ENCODE data around the gene SOCS1. TPM values are rescaled to one million over a fixed set of nuclear protein-coding genes. Genes with fewer than 3 reads are reported as not detected.
A peak's percentile ranks its signal among the peaks of the same experiment; 100 is the strongest.

The SOCS1 gene, protein sequence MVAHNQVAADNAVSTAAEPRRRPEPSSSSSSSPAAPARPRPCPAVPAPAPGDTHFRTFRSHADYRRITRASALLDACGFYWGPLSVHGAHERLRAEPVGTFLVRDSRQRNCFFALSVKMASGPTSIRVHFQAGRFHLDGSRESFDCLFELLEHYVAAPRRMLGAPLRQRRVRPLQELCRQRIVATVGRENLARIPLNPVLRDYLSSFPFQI
- total RNA-seq = 10 to 100 TPM; 11.8 to 21.4 TPM
- polyA plus RNA-seq (ENCODE audit: insufficient read length in 6 of 6) = 10 to 100 TPM; 12.1 to 27.4 (median 22.7) TPM
- long read RNA-seq, donor 1, transcript SOCS1-201 (2 exons, 1,225 nt) = major isoform, 23 of 34 reads
- long read RNA-seq, donor 1, transcript SOCS1-202 (1 exons, 1,784 nt) = minor isoform, 11 of 34 reads
- long read RNA-seq, donor 1, partial matches to known transcripts = 0 of 34 reads
- long read RNA-seq, donor 1, other reads (novel, unspliced or antisense) = 0 of 34 reads
- long read RNA-seq, donor 2, transcript SOCS1-202 (1 exons, 1,784 nt) = minor isoform, 24 of 58 reads
- long read RNA-seq, donor 2, transcript SOCS1-201 (2 exons, 1,225 nt) = major isoform, 34 of 58 reads
- long read RNA-seq, donor 2, partial matches to known transcripts = 0 of 58 reads
- long read RNA-seq, donor 2, other reads (novel, unspliced or antisense) = 0 of 58 reads
- long read RNA-seq, donor 3, transcript SOCS1-202 (1 exons, 1,784 nt) = minor isoform, 20 of 57 reads
- long read RNA-seq, donor 3, transcript SOCS1-201 (2 exons, 1,225 nt) = major isoform, 37 of 57 reads
- long read RNA-seq, donor 3, partial matches to known transcripts = 0 of 57 reads
- long read RNA-seq, donor 3, other reads (novel, unspliced or antisense) = 0 of 57 reads
- long read RNA-seq, donor 4, partial matches to known transcripts = 0 of 2 reads
- long read RNA-seq, donor 4, other reads (novel, unspliced or antisense) = 0 of 2 reads
- long read RNA-seq, donor 5, transcript SOCS1-201 (2 exons, 1,225 nt) = major isoform, 24 of 39 reads
- long read RNA-seq, donor 5, transcript SOCS1-202 (1 exons, 1,784 nt) = minor isoform, 15 of 39 reads
- long read RNA-seq, donor 5, partial matches to known transcripts = 0 of 39 reads
- long read RNA-seq, donor 5, other reads (novel, unspliced or antisense) = 0 of 39 reads
- long read RNA-seq, donor 6, transcript SOCS1-202 (1 exons, 1,784 nt) = minor isoform, 14 of 35 reads
- long read RNA-seq, donor 6, transcript SOCS1-201 (2 exons, 1,225 nt) = major isoform, 21 of 35 reads
- long read RNA-seq, donor 6, partial matches to known transcripts = 0 of 35 reads
- long read RNA-seq, donor 6, other reads (novel, unspliced or antisense) = 0 of 35 reads
- long read RNA-seq, donor 7, transcript SOCS1-201 (2 exons, 1,225 nt) = major isoform, 11 of 12 reads
- long read RNA-seq, donor 7, partial matches to known transcripts = 0 of 12 reads
- long read RNA-seq, donor 7, other reads (novel, unspliced or antisense) = 0 of 12 reads
- long read RNA-seq, donor 8, transcript SOCS1-201 (2 exons, 1,225 nt) = major isoform, 29 of 42 reads
- long read RNA-seq, donor 8, transcript SOCS1-202 (1 exons, 1,784 nt) = minor isoform, 13 of 42 reads
- long read RNA-seq, donor 8, partial matches to known transcripts = 0 of 42 reads
- long read RNA-seq, donor 8, other reads (novel, unspliced or antisense) = 0 of 42 reads
- long read RNA-seq, donor 9 = 0 reads
- long read RNA-seq, donor 10, transcript SOCS1-201 (2 exons, 1,225 nt) = major isoform, 11 of 11 reads
- long read RNA-seq, donor 10, partial matches to known transcripts = 0 of 11 reads
- long read RNA-seq, donor 10, other reads (novel, unspliced or antisense) = 0 of 11 reads
- long read RNA-seq, donor 11 = 0 reads
- long read RNA-seq, donor 12, transcript SOCS1-201 (2 exons, 1,225 nt) = major isoform, 21 of 23 reads
- long read RNA-seq, donor 12, partial matches to known transcripts = 0 of 23 reads
- long read RNA-seq, donor 12, other reads (novel, unspliced or antisense) = 0 of 23 reads

DNA sequence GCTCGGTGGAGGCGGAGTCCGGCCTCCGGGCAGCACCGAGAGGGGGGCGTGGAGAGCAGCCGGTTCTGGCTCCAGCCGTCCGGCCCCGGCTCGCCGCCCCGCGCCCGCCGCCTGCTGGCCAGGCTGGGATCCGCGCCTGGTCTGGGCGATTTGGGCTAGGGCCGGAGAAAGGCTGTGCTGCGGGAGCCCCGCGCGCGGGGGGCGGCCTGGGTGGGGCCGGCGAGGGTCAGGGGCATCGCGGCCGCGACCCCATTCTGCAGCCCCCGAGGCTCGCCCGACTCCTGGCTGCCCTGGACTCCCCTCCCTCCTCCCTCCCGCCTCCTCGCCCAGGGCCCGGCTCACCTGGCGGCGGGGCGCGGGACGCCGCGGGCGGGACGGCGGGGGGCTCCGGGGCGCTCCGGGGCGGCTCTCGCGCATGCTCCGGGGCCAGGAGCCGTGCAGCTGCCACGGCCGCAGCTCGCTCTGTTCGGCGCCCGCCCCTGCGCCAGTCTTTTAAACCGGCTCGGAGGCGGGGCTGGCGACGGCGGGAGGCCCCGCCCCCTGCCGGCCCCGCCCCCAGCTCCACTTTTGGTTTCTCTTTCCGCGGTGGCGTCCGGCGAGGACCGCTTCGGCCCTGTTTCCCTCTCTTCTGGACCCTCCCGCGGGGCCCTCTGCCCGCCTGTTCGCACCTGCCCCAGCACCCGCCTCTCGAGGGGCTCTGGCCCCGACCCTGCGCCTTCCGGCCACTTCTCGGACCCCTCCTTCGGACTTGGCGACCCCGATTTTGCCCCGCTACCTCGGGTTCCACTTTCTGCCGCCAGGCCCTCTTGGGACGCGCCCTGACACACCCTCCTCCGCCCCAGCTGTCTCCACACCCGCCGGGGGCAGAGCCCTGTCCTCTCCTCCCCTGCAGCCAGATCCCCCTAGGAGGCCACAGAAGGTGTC lies at the start of gene SOCS1:
Gene SOCS1, minus strand, starts transcription at position 468 of the 924 bp plus-strand sequence. CDS start 726 bp downstream, outside the sequence.
- intact Hi-C loops (cut with DNase I) = loop anchor here in 1 of 2 donors (2.0 to 10.0 kb wide), 2 partner anchors 141 to 285 kb away; no protein-coding TSS in a partner anchor
- H3K9me3 ChIP-seq = no peaks in the 10 kb centered on the region
- H3K4me3 ChIP-seq = peak within 1 kb of the TSS; percentile 74 to 92
- H3K27ac ChIP-seq = peak within 1 kb of the TSS; percentile 96
- peaks cover 25 to 57% of the 10 kb centered on the region in 2 donors for H3K4me1 ChIP-seq
- H3K27me3 ChIP-seq = peaks cover 0 to 7% of the 10 kb centered on the region in 2 donors
- DNase-seq (peak; percentile 89 to 97 (median 91)), ATAC-seq (peak; percentile 77)
- TF ChIP-seq, protein P1, sequence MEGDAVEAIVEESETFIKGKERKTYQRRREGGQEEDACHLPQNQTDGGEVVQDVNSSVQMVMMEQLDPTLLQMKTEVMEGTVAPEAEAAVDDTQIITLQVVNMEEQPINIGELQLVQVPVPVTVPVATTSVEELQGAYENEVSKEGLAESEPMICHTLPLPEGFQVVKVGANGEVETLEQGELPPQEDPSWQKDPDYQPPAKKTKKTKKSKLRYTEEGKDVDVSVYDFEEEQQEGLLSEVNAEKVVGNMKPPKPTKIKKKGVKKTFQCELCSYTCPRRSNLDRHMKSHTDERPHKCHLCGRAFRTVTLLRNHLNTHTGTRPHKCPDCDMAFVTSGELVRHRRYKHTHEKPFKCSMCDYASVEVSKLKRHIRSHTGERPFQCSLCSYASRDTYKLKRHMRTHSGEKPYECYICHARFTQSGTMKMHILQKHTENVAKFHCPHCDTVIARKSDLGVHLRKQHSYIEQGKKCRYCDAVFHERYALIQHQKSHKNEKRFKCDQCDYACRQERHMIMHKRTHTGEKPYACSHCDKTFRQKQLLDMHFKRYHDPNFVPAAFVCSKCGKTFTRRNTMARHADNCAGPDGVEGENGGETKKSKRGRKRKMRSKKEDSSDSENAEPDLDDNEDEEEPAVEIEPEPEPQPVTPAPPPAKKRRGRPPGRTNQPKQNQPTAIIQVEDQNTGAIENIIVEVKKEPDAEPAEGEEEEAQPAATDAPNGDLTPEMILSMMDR (IDR thresholded peaks at IDR 0.05) = peak; percentile 89 to 91
- peaks cover 0 to 31% of the 10 kb centered on the region in 2 donors for H3K36me3 ChIP-seq

DNA sequence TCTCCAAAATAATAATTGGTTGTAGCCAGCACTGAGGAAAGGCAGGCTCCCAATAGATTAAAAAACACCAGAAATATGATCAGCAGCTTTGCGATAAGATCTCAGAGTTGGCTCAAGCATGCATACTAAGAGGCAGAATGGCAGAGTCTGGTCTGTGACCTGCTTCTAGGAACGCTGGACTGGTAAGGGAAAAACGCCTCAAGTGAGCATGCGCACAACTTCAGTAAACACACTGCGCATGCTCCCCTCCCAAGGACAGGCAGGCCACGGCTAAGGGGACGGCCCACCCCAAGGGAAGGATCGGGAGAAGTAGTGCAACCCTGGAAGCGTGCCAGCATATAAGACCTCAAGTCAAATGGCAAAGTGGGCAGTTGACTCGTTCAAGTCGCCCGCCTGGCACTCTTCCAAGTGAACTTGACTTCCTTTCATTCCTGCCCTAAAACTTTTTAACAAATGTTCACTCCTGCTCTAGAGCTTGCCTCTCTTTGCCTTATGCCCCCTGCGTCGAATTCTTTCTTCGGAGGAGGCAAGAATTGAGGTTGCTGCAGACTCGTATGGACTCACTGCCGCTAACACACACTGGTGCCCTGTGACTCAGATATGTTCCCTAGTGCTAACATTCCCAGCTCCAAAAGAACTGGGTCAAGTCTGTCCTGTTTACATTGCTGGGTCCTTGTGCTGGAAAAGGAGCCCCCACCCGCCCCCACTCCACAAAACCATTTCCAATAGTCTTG lies 47.6 kb upstream of the SOCS1 start:
- TF ChIP-seq, protein P1 (IDR thresholded peaks at IDR 0.05) = no peak
- peak overlapping the region; percentile 55 to 71 for H3K27ac ChIP-seq
- peaks cover 4 to 22% of the 10 kb centered on the region in 2 donors for H3K4me1 ChIP-seq
- H3K9me3 ChIP-seq = no peaks in the 10 kb centered on the region
- ATAC-seq (peak; percentile 78), DNase-seq (peak in 2 of 4 donors; percentile 58 to 81)
- intact Hi-C loops (cut with DNase I) = no loop called here
- H3K27me3 ChIP-seq = no peaks in the 10 kb centered on the region
- no peak overlapping the region for H3K4me3 ChIP-seq
- H3K36me3 ChIP-seq = no peaks in the 10 kb centered on the region

DNA sequence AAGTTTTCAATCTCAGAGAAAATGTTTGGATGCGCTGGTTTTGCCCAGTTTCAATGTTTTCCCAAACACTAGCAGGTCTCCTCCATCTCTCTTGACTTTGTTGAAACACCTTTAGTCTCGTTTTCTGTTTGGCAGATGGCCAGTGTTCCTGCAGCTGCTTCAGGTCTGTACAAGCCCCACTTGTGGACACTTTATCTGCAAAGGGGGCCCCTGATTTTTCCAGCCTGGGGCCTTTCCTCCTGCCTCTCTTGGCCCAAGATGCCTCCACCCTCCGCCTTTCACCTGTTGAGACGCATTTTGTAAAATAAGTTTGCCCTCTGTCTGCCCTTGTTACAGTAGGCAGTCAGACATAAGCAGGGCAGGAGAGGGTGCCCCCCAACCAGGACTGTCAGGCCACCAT lies 47.0 kb upstream of the SOCS1 start:
- TF ChIP-seq, protein P1 (IDR thresholded peaks at IDR 0.05) = no peak
- peak in 1 of 4 donors; percentile 81 for DNase-seq
- ATAC-seq = peak; percentile 10
- H3K9me3 ChIP-seq = no peaks in the 10 kb centered on the region
- H3K27me3 ChIP-seq = no peaks in the 10 kb centered on the region
- intact Hi-C loops (cut with DNase I) = no loop called here
- H3K4me1 ChIP-seq = peaks cover 2 to 22% of the 10 kb centered on the region in 2 donors
- H3K4me3 ChIP-seq = no peak overlapping the region
- H3K36me3 ChIP-seq = no peaks in the 10 kb centered on the region
- peak overlapping the region; percentile 55 to 71 for H3K27ac ChIP-seq

Measured in left lung (tissue), 14 donors.